Stimulated activated CD4-positive, alpha-beta T cell treated with anti-CD3 and anti-CD28 coated beads, Interleukin-12 subunit alpha, Interleukin-12 subunit beta, amount 100 ng/mL, for 24 hours (primary cell): Measurements from ENCODE around the gene PHF2.

Experiments
- DNase-seq, 2 experiments: peaks; one replicate each; pipeline ENCODE4 v3.0.0-alpha.2; 2020; ENCODE audit warnings: low read depth in 2 of 2

Gene PHF2

DNA sequence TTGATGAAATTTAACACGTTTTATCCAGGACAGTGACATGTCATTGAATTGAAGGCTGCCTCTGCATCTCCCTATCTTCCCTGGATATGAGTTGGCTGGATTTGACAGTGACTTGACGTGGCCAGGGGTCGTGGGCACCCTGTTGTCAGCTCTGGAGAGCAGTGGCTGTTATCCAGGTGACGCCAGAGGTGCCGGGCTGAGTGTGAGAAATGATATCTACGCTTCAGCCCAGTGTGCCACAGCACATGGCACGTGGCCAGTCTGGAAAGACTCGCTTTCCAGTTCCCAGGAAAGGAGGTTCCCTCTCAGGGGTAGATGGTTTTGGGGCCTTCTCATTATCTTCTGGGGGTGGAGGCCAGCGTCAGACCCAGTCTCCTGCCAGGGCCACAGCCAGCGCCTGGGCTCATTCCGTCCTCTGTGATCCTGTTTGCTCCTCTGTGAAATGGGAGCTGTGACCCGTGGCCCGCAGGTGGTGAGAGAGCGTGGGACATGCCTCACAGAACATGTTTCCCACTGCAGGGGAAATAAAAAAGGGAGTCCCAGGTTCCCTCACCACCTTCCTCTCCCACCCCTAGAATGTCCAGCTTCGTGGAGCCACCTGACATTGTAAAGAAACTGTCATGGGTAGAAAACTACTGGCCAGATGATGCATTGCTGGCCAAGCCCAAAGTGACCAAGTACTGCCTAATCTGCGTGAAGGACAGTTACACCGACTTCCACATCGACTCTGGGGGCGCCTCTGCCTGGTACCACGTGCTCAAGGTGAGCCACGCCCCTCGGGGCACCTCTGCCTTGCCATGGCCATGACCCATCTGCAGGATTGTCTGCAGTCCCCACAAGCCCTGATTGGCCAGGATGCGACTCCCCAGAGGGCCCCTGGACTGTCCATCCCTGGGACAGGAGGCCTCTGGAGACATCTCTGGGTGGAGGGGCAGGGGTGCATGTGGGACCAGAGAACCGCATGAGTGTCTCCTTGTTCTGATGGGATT lies 76.5 kb downstream of the PHF2 start:
- DNase-seq: no peak

GRCh38 chr9:93653760-93654159 lies 77.4 kb downstream of the PHF2 start:
- no peak for DNase-seq

GRCh38 chr9:93654351-93654961 lies 78.1 kb downstream of the PHF2 start:
- no peak for DNase-seq

- DNase-seq: no peak
Measured at GRCh38 chr9:93655621-93656425, 79.4 kb downstream of the PHF2 start.

GRCh38 chr9:93656426-93657239 lies 80.2 kb downstream of the PHF2 start:
- DNase-seq: no peak

DNA sequence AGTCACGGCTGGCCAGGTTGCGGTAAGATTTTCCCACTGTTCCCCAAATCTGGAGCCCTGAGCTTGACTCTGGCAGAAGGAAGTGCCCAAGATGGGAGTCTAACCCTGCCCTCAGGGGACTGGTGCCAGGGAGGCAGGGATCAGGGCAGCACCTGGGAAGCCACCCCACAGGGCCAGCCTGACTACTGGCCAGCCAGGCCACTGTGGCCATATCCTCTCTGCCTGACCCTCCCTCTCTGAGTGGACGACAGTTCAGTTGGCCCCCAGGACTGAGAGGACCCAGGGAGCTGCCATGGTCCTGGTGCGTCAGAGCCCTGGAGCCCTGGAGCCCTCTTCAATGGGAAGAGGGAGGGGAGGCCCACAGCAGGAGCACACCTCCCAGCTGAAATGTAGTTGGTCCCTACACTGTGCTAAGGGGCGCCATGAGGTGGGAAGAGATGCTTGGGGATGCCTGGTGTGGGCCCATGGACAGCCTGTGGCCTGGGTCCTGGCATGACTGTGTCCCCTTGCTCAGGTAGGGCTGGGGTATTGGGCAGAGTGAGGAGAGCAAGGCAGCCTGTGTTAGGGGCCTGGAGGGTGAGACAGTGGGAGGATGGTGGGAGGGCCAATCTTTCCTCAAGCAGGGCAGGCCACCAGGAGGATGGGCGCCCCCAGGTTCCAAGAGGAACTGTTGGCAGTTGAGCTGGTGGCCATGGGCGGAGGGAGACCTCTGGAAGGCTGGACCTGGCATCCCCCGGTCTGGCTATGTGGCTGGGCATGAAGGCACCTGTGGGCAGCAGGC lies 81.1 kb downstream of the PHF2 start:
- DNase-seq: no peak

- no peak for DNase-seq
Measured at GRCh38 chr9:93658184-93658925, 82.0 kb downstream of the PHF2 start.

- DNase-seq: no peak
Measured at GRCh38 chr9:93659044-93659836, 82.9 kb downstream of the PHF2 start.

DNA sequence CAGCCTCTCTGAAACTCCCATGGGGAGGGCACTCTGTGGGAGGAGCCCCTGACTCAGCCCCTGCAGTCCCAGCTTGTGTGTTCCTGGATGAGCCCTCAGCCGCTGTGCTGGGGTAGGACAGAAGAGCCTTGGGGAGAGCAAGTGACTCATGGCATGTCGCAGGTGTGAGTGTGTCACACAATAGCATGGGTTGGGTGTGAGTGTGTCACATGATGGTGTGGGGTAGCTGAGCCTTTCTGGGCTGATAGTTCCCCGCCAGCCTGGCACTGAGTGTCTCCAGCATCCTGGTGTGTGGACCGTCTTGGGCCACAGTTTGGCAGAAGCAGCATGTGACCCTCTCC lies 83.4 kb downstream of the PHF2 start:
- DNase-seq: no peak

GRCh38 chr9:93660352-93661046 lies 84.1 kb downstream of the PHF2 start:
- no peak for DNase-seq

GRCh38 chr9:93661591-93661990 lies 85.2 kb downstream of the PHF2 start:
- no peak for DNase-seq

DNA sequence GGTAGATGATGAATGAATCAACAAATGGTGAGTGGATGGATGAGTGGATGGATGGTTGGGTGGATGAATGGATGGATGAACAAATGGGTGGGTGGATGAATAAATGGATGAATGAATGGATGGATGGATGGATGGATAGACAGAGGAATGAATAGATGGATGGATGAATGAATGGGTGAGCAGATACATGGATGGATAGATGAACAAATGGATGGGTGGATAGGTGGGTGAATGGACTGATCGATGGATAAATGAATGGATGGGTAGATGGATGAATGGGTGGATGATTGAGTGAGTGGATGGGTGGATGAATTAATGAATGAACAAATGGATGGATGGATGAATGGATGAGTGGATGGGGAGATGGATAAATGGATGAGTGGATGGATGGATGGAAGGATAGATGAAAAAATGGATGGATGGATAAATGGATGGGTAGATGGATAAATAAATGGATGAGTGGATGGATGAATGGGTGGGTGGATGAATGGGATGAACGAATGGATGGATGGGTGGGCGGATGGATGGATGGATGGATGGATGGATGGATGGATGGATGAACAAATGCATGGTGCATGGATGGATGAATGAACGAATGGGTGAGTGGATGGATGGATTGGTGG lies 85.7 kb downstream of the PHF2 start:
- DNase-seq: no peak

GRCh38 chr9:93662952-93663572 lies 86.7 kb downstream of the PHF2 start:
- DNase-seq: no peak

DNA sequence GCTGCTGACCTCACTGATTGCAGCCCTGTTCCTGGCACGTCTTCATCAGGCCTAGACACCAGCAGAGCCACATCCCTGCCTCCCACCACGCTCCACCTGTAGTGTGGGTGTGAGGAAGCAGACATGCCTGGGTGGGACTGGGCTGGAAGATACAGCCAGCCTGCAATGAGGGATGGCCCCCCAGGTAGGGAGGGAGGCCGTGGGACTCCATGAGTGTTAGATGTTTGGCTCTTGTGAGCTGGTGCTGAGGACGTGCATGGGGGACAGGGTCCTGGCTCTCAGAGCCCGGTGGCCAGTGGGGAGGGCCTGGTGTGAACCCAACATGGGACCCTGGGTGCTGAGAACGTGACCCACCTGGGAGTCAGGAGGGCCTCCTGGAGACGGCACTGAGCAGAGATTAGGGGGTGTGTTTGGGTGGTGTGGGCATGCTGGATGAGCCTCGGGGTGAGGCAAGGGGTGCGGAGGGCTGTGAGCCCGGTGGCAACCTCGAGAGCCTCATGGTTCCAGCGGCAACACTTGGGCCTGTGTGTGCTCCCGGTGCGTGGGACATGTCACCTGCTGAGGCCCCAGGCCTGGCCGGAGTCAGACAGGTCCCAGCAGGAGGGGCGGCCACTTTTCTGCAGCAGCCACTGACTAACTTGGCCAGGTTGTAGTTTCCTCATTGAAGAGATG lies 87.6 kb downstream of the PHF2 start:
- DNase-seq: no peak

DNA sequence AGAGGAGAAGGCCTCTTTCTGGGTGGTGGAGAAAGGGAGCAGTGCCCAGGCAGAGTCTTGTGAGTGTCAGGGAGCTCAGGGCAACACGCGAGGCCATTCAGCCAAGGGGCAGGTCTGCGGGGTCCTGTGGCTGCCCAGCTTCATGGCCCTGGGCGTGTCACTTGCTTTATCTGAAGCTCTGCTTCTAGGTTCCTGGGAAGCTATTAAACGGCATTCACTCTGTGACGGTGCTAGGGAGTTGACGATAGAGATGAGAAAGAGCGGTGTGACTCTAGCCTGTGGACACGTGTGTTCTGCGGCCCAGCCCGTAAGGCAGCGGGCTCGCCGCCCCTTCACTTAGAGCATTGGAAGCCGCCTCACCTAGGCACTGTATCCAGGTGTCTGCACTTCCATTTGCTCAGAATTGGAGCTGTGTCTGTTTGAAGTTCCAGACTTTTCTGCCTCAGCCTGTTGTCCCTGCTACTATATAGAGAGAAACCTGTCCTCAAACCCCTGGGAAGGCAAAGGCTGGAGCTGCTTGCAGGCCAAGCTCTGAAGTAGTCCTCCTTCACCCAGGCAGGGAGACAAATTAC lies 88.3 kb downstream of the PHF2 start:
- no peak for DNase-seq

- no peak for DNase-seq
Measured at GRCh38 chr9:93665128-93665636, 88.8 kb downstream of the PHF2 start.
